Measurements from ENCODE around the gene TPM3.

The TPM3 gene

GRCh38 chr1:154186177-154186576 lies 5.7 kb downstream of the TPM3 start:
- TF ChIP-seq ZFP30 (CRISPR knock-in tag; IDR thresholded peaks at IDR 0.05) (no peak), ZNF70 (CRISPR knock-in tag; IDR thresholded peaks at IDR 0.05) (no peak), ZC3H10 (CRISPR knock-in tag; IDR thresholded peaks at IDR 0.05) (no peak), TCF4 (CRISPR knock-in tag; IDR thresholded peaks at IDR 0.05; ENCODE audit: borderline replicate concordance) (no peak), PPARA (CRISPR knock-in tag; IDR thresholded peaks at IDR 0.05; ENCODE audit: borderline replicate concordance) (no peak), ZNF565 (CRISPR knock-in tag; conservative IDR thresholded peaks at IDR 0.05; ENCODE audit: low read depth) (no peak), RARB (CRISPR knock-in tag; IDR thresholded peaks at IDR 0.05) (no peak), ARNTL (CRISPR knock-in tag; IDR thresholded peaks at IDR 0.05; ENCODE audit: borderline replicate concordance, low read depth) (no peak), TOX (CRISPR knock-in tag; IDR thresholded peaks at IDR 0.05; ENCODE audit: borderline replicate concordance) (no peak), OSR1 (CRISPR knock-in tag; IDR thresholded peaks at IDR 0.05) (no peak), ESRRG (CRISPR knock-in tag; IDR thresholded peaks at IDR 0.05) (no peak)
- ATAC-seq: no peak

GRCh38 chr1:154183046-154183915 lies 8.6 kb downstream of the TPM3 start:
- TF ChIP-seq ARNTL (CRISPR knock-in tag; IDR thresholded peaks at IDR 0.05; ENCODE audit: borderline replicate concordance, low read depth) (no peak), ZNF8 (CRISPR knock-in tag; IDR thresholded peaks at IDR 0.05) (no peak), SNAI2 (CRISPR knock-in tag; IDR thresholded peaks at IDR 0.05) (no peak), BACH2 (CRISPR knock-in tag; IDR thresholded peaks at IDR 0.05; ENCODE audit: borderline replicate concordance) (no peak), OSR1 (CRISPR knock-in tag; IDR thresholded peaks at IDR 0.05) (no peak), PPARA (CRISPR knock-in tag; IDR thresholded peaks at IDR 0.05; ENCODE audit: borderline replicate concordance) (no peak), ISL1 (CRISPR knock-in tag; IDR thresholded peaks at IDR 0.05) (no peak), ZNF70 (CRISPR knock-in tag; IDR thresholded peaks at IDR 0.05) (no peak), CSRNP3 (CRISPR knock-in tag; IDR thresholded peaks at IDR 0.05) (no peak), PATZ1 (CRISPR knock-in tag; IDR thresholded peaks at IDR 0.05; ENCODE audit: borderline replicate concordance) (no peak), GLIS3 (CRISPR knock-in tag; IDR thresholded peaks at IDR 0.05) (no peak)
- peak; percentile 95 for ATAC-seq

GRCh38 chr1:154182344-154183045 lies 9.4 kb downstream of the TPM3 start:
- peak; percentile 71 for ATAC-seq
- no peak for TF ChIP-seq ZFP3 (CRISPR knock-in tag; IDR thresholded peaks at IDR 0.05)
- TF ChIP-seq TOX (CRISPR knock-in tag; IDR thresholded peaks at IDR 0.05; ENCODE audit: borderline replicate concordance): no peak
- no peak for TF ChIP-seq CSDC2 (CRISPR knock-in tag; IDR thresholded peaks at IDR 0.05)
- no peak for TF ChIP-seq TCF4 (CRISPR knock-in tag; IDR thresholded peaks at IDR 0.05; ENCODE audit: borderline replicate concordance)
- TF ChIP-seq ZFP30 (CRISPR knock-in tag; IDR thresholded peaks at IDR 0.05): no peak
- no peak for TF ChIP-seq TSHZ2 (CRISPR knock-in tag; IDR thresholded peaks at IDR 0.05)
- no peak for TF ChIP-seq RARB (CRISPR knock-in tag; IDR thresholded peaks at IDR 0.05)
- no peak for TF ChIP-seq BACH2 (CRISPR knock-in tag; IDR thresholded peaks at IDR 0.05; ENCODE audit: borderline replicate concordance)
- no peak for TF ChIP-seq CSRNP3 (CRISPR knock-in tag; IDR thresholded peaks at IDR 0.05)
- TF ChIP-seq ZNF70 (CRISPR knock-in tag; IDR thresholded peaks at IDR 0.05): no peak
- TF ChIP-seq ZNF565 (CRISPR knock-in tag; conservative IDR thresholded peaks at IDR 0.05; ENCODE audit: low read depth): no peak
- TF ChIP-seq ARNTL (CRISPR knock-in tag; IDR thresholded peaks at IDR 0.05; ENCODE audit: borderline replicate concordance, low read depth): no peak
- no peak for TF ChIP-seq PATZ1 (CRISPR knock-in tag; IDR thresholded peaks at IDR 0.05; ENCODE audit: borderline replicate concordance)
- no peak for TF ChIP-seq CREB5 (CRISPR knock-in tag; IDR thresholded peaks at IDR 0.05; ENCODE audit: low read depth)
- no peak for TF ChIP-seq ISL1 (CRISPR knock-in tag; IDR thresholded peaks at IDR 0.05)
- no peak for TF ChIP-seq ZNF8 (CRISPR knock-in tag; IDR thresholded peaks at IDR 0.05)

Measured in SK-N-SH treated with all-trans-retinoic acid at 6 μM for 48 hours (cell line).